Endothelial cell of umbilical vein (primary cell): ENCODE data around the gene ELOVL5.

ENCODE experiments used
- EZH2 ChIP-seq: IDR thresholded peaks from 2 replicates; pipeline ENCODE4 v1.6.1; 2012; ENCODE audit warnings: borderline replicate concordance, low read depth, mild to moderate bottlenecking, moderate library complexity, low read length, inconsistent platforms; ENCODE audit not compliant: severe bottlenecking
- FOS ChIP-seq: IDR thresholded peaks from 2 replicates; pipeline ENCODE4 v1.6.1; 2011; ENCODE audit warnings: mild to moderate bottlenecking, low read length, moderate library complexity, borderline replicate concordance; ENCODE audit not compliant: insufficient read depth
- GATA2 ChIP-seq: IDR thresholded peaks from 2 replicates; pipeline ENCODE4 v1.7.0; 2011; ENCODE audit warnings: low read depth, mild to moderate bottlenecking, moderate library complexity, mixed read lengths, low read length; ENCODE audit not compliant: insufficient read length, insufficient read depth
- JUN ChIP-seq: IDR thresholded peaks from 2 replicates; pipeline ENCODE4 v1.6.1; 2011; ENCODE audit warnings: borderline replicate concordance, low read depth; ENCODE audit not compliant: insufficient read length, insufficient read depth
- MYC ChIP-seq: IDR thresholded peaks from one replicate; pipeline ENCODE4 v1.6.1; 2011; ENCODE audit warnings: mild to moderate bottlenecking, low read depth, low read length
- POLR2A ChIP-seq: IDR thresholded peaks from 2 replicates; pipeline ENCODE4 v1.6.1; 2012; ENCODE audit warnings: low read depth, mild to moderate bottlenecking, control low read depth, low read length
- POLR2AphosphoS5 ChIP-seq: IDR thresholded peaks from 2 replicates; pipeline ENCODE4 v1.6.1; 2012; ENCODE audit warnings: low read depth, mild to moderate bottlenecking, control low read depth, low read length, moderate library complexity; ENCODE audit not compliant: insufficient read depth
- TF ChIP-seq, protein P1 (sequence below), 2 donors: IDR thresholded peaks; 1 replicate in 1 of 2; 2 replicates in 1 of 2; pipeline ENCODE4 v1.5.1; 2011; ENCODE audit warnings: low read length in 2 of 2, mild to moderate bottlenecking in 2 of 2, moderate library complexity in 2 of 2, control low read depth in 1 of 2, inconsistent platforms in 1 of 2, low read depth in 1 of 2; ENCODE audit not compliant: insufficient read depth in 1 of 2; ENCODE audit errors: extremely low read depth in 1 of 2
- TF ChIP-seq, protein P2 (sequence below): IDR thresholded peaks from 2 replicates; pipeline ENCODE4 v1.6.1; 2011; ENCODE audit not compliant: insufficient read depth, insufficient read length

DNA sequence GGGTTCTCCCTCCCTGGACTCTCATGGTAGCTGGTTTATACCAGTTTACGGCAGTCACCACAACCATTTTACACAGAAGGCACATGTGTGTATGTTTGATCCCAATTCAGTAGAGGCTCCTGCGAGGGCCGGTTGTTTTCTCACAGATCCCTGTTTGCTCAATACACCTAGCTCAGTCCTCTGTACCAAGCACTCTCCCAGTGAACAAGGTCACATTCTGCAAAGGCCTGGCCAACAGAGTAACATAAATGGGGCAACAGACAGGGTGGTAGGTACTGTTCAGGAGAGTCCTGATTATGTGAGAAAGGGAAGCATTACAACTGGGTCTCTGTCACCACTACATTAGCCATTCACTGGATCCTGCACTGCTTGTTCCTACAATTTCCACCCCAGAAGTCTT lies 84.4 kb downstream of the ELOVL5 start:
- TF ChIP-seq, protein P1, sequence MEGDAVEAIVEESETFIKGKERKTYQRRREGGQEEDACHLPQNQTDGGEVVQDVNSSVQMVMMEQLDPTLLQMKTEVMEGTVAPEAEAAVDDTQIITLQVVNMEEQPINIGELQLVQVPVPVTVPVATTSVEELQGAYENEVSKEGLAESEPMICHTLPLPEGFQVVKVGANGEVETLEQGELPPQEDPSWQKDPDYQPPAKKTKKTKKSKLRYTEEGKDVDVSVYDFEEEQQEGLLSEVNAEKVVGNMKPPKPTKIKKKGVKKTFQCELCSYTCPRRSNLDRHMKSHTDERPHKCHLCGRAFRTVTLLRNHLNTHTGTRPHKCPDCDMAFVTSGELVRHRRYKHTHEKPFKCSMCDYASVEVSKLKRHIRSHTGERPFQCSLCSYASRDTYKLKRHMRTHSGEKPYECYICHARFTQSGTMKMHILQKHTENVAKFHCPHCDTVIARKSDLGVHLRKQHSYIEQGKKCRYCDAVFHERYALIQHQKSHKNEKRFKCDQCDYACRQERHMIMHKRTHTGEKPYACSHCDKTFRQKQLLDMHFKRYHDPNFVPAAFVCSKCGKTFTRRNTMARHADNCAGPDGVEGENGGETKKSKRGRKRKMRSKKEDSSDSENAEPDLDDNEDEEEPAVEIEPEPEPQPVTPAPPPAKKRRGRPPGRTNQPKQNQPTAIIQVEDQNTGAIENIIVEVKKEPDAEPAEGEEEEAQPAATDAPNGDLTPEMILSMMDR (IDR thresholded peaks at IDR 0.05; ENCODE audit: extremely low read depth in 1 of 2, insufficient read depth in 1 of 2, low read depth in 1 of 2, low read length in 2 of 2): no peak
- TF ChIP-seq POLR2AphosphoS5 (no peak), POLR2A (no peak), EZH2 (no peak), MYC (no peak), FOS (no peak), JUN (no peak), GATA2 (no peak)
- TF ChIP-seq, protein P2, sequence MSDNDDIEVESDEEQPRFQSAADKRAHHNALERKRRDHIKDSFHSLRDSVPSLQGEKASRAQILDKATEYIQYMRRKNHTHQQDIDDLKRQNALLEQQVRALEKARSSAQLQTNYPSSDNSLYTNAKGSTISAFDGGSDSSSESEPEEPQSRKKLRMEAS: no peak
